Panc1 (cell line): ENCODE measurements around the gene INSC. TPM values are rescaled to one million over a fixed set of nuclear protein-coding genes. Genes with fewer than 3 reads are reported as not detected.

Experiments
- ATAC-seq: fragments of 200-7000 bp; cut with Tn5 transposase; 2 replicates; pipeline ENCODE4 v1.9.1; 2020; ENCODE audit warnings: mild to moderate bottlenecking, moderate library complexity
- BruUV-seq: library from RNA; stranded (reverse); fragments of 400-500 nt; replicated peaks from 2 replicates; lab custom pipeline; 2021; lab: Mats Ljungman, UMichigan
- CTCF ChIA-PET: fragments of 300-600 bp; sonication (Branson Sonifier 250); formaldehyde crosslinking; loops from one replicate; lab custom pipeline; 2022; ENCODE audit warnings: antibody characterized with exemption; lab: Charles Lee
- POLR2A ChIA-PET: fragments of 300-600 bp; sonication (Branson Sonifier 250); formaldehyde crosslinking; loops from one replicate; lab custom pipeline; 2022; ENCODE audit warnings: antibody characterized with exemption; lab: Charles Lee
- DNase-seq: peaks from one replicate; pipeline ENCODE4 v3.0.0-alpha.2; 2010; ENCODE audit warnings: low read depth, low spot score
- H3K27ac ChIP-seq: 2 replicates; pipeline ENCODE4 v1.5.1; 2011; ENCODE audit warnings: mild to moderate bottlenecking, low read length, inconsistent platforms
- H3K27me3 ChIP-seq: fragments of 200-500 bp; sonication (Bioruptor generic); 2 replicates; pipeline ENCODE4 v1.6.0; 2014; ENCODE audit warnings: low read length, inconsistent platforms; ENCODE audit not compliant: control insufficient read depth, insufficient read depth
- H3K36me3 ChIP-seq: fragments of 200-500 bp; sonication (Bioruptor generic); 2 replicates; pipeline ENCODE4 v1.5.1; 2014; ENCODE audit warnings: inconsistent platforms, mild to moderate bottlenecking, low read length, moderate library complexity; ENCODE audit not compliant: control insufficient read depth, insufficient read depth
- H3K4me1 ChIP-seq: 2 replicates; pipeline ENCODE4 v1.5.1; 2011; ENCODE audit warnings: inconsistent platforms, mild to moderate bottlenecking, low read length, moderate library complexity; ENCODE audit not compliant: control insufficient read depth, insufficient read depth
- H3K4me3 ChIP-seq, 2 experiments: 2 replicates each; pipeline ENCODE4 v1.5.1; 2011 to 2012; ENCODE audit warnings: low read depth in 2 of 2, low read length in 2 of 2, mild to moderate bottlenecking in 2 of 2, inconsistent platforms in 1 of 2, moderate library complexity in 1 of 2
- H3K9me3 ChIP-seq: fragments of 200-500 bp; sonication (Bioruptor generic); 2 replicates; pipeline ENCODE4 v1.5.1; 2014; ENCODE audit warnings: low read depth, mild to moderate bottlenecking, inconsistent platforms, low read length, moderate library complexity; ENCODE audit not compliant: control insufficient read depth, insufficient read depth
- CTCF ChIP-seq: fragments of 450-650 bp; IDR thresholded peaks from 2 replicates; pipeline ENCODE4 v1.5.1; 2017; ENCODE audit warnings: mild to moderate bottlenecking
- POLR2AphosphoS5 ChIP-seq: IDR thresholded peaks from 2 replicates; pipeline ENCODE4 v1.6.1; 2012; ENCODE audit warnings: mild to moderate bottlenecking, low read depth, low read length, moderate library complexity
- REST ChIP-seq, 2 experiments: IDR thresholded peaks; 2 replicates each; pipeline ENCODE4 v1.6.1; 2011 to 2012; ENCODE audit warnings: low read depth in 2 of 2, control low read depth in 1 of 2, low read length in 1 of 2, mild to moderate bottlenecking in 1 of 2, moderate library complexity in 1 of 2; ENCODE audit not compliant: insufficient read depth in 1 of 2
- SIN3A ChIP-seq: IDR thresholded peaks from 2 replicates; pipeline ENCODE4 v1.6.1; 2012; ENCODE audit warnings: low read depth, mild to moderate bottlenecking, low read length, moderate library complexity, borderline replicate concordance; ENCODE audit not compliant: insufficient read depth
- TCF7L2 ChIP-seq: IDR thresholded peaks from 2 replicates; pipeline ENCODE4 v1.6.1; 2011; ENCODE audit warnings: mild to moderate bottlenecking, low read depth, low read length, inconsistent platforms
- in situ Hi-C: cut with HindIII; loops from 2 replicates; pipeline ENCODE4 v1.10.0; 2016; ENCODE audit warnings: low sequenced_read_pairs, low pct_unique_long_range_greater_than_20kb
- intact Hi-C: fragments of 100-400 bp; cut with micrococcal nuclease; formaldehyde crosslinking; loops from one replicate; pipeline ENCODE4 v1.10.0; 2022; ENCODE audit not compliant: unreplicated experiment
- total RNA-seq: library from RNA; stranded (reverse); gene quantifications from one replicate; pipeline ENCODE4 v1.2.1, GENCODE V29; 2021; ENCODE audit not compliant: unreplicated experiment

INSC gene
- total RNA-seq, 1 experiment from 2014 or later: 0.08 TPM

- Histone ChIP-seq H3K27ac (no peak overlapping the region), H3K9me3 (no peaks in the 10 kb centered on the region), H3K27me3 (no peaks in the 10 kb centered on the region), H3K36me3 (no peaks in the 10 kb centered on the region), H3K4me1 (no peaks in the 10 kb centered on the region), H3K4me3 (no peak overlapping the region)
- in situ Hi-C loops: no loop called here
- no peak for TF ChIP-seq POLR2AphosphoS5
- TF ChIP-seq TCF7L2: no peak
- TF ChIP-seq CTCF: no peak
- ChIA-PET CTCF (no interaction called here), POLR2A (no interaction called here)
- no peak for DNase-seq
- BruUV-seq: no TSS peak
- intact Hi-C loops: no loop called here
- no peak for ATAC-seq
These were observed 64.4 kb downstream of the INSC start for GRCh38 chr11:15179167-15179566.

GRCh38 chr11:15180212-15180792 lies 65.6 kb downstream of the INSC start:
- POLR2A ChIA-PET: interaction anchor here (0.6 kb wide), 1 partner anchor 74 kb away, joined by 7 read pairs; no protein-coding TSS in a partner anchor
- ATAC-seq (no peak), DNase-seq (no peak)
- Histone ChIP-seq H3K27me3 (no peaks in the 10 kb centered on the region), H3K36me3 (no peaks in the 10 kb centered on the region), H3K27ac (no peak overlapping the region), H3K4me1 (no peaks in the 10 kb centered on the region), H3K4me3 (no peak overlapping the region), H3K9me3 (no peaks in the 10 kb centered on the region)
- TF ChIP-seq TCF7L2: no peak
- no peak for TF ChIP-seq SIN3A
- no peak for TF ChIP-seq CTCF
- no peak for TF ChIP-seq REST (IDR thresholded peaks at IDR 0.05; ENCODE audit: insufficient read depth in 1 of 2, low read depth in 2 of 2, low read length in 1 of 2)
- TF ChIP-seq POLR2AphosphoS5: no peak
- BruUV-seq: no TSS peak
- in situ Hi-C loops: no loop called here
- CTCF ChIA-PET: no interaction called here
- intact Hi-C loops: no loop called here
